H9 (cell line): ENCODE results near the gene MAP4K3. TPM values are rescaled to one million over a fixed set of nuclear protein-coding genes. Genes with fewer than 3 reads are reported as not detected.

ENCODE experiments used
- DNase-seq: peaks from one replicate; pipeline ENCODE4 v3.0.0-alpha.2; 2017
- H2AFZ ChIP-seq: one replicate; pipeline ENCODE4 v1.6.1; 2013; ENCODE audit warnings: mild to moderate bottlenecking, low read length, control low read depth, moderate library complexity
- H2AK5ac ChIP-seq: 2 replicates; pipeline ENCODE4 v1.6.1; 2013; ENCODE audit warnings: low read length, control low read depth, mixed read lengths; ENCODE audit not compliant: insufficient read length
- H2BK120ac ChIP-seq: one replicate; pipeline ENCODE4 v1.6.1; 2013; ENCODE audit warnings: low read depth, mild to moderate bottlenecking, low read length, control low read depth, inconsistent platforms; ENCODE audit not compliant: poor library complexity, severe bottlenecking
- H2BK12ac ChIP-seq: 2 replicates; pipeline ENCODE4 v1.6.1; 2013; ENCODE audit warnings: low read length, control low read depth, mixed read lengths, low read depth; ENCODE audit not compliant: insufficient read length
- H2BK15ac ChIP-seq: 2 replicates; pipeline ENCODE4 v1.6.1; 2013; ENCODE audit warnings: low read depth, low read length, control low read depth
- H2BK20ac ChIP-seq: one replicate; pipeline ENCODE4 v1.6.1; 2013; ENCODE audit warnings: low read depth, mild to moderate bottlenecking, low read length, control low read depth, inconsistent platforms; ENCODE audit not compliant: poor library complexity, severe bottlenecking
- H2BK5ac ChIP-seq: 2 replicates; pipeline ENCODE4 v1.6.1; 2013; ENCODE audit warnings: low read length, control low read depth, mixed read lengths; ENCODE audit not compliant: insufficient read length
- H3K14ac ChIP-seq: 2 replicates; pipeline ENCODE4 v1.6.1; 2013; ENCODE audit warnings: low read length, control low read depth; ENCODE audit not compliant: insufficient read depth
- H3K18ac ChIP-seq: 2 replicates; pipeline ENCODE4 v1.6.1; 2013; ENCODE audit warnings: low read depth, mild to moderate bottlenecking, mixed read lengths, low read length, control low read depth; ENCODE audit not compliant: insufficient read length
- H3K23ac ChIP-seq: 2 replicates; pipeline ENCODE4 v1.6.1; 2013; ENCODE audit warnings: low read length, control low read depth, mixed read lengths, low read depth; ENCODE audit not compliant: insufficient read length
- H3K23me2 ChIP-seq: 2 replicates; pipeline ENCODE4 v1.6.1; 2013; ENCODE audit warnings: low read depth, mild to moderate bottlenecking, mixed read lengths, low read length, control low read depth; ENCODE audit not compliant: insufficient read length, poor library complexity, severe bottlenecking
- H3K27ac ChIP-seq: 2 replicates; pipeline ENCODE4 v1.5.1; 2013; ENCODE audit warnings: low read length, control low read depth, mixed read lengths, low read depth; ENCODE audit not compliant: insufficient read length
- H3K27me3 ChIP-seq: 2 replicates; pipeline ENCODE4 v1.6.1; 2013; ENCODE audit warnings: low read length, control low read depth, inconsistent platforms; ENCODE audit not compliant: insufficient read depth
- H3K4ac ChIP-seq: 2 replicates; pipeline ENCODE4 v1.6.1; 2013; ENCODE audit warnings: low read depth, mild to moderate bottlenecking, control low read depth, inconsistent platforms, low read length, moderate library complexity
- H3K4me1 ChIP-seq: 2 replicates; pipeline ENCODE4 v1.6.1; 2013; ENCODE audit warnings: low read length, control low read depth, inconsistent platforms; ENCODE audit not compliant: insufficient read depth
- H3K4me2 ChIP-seq: 2 replicates; pipeline ENCODE4 v1.6.1; 2013; ENCODE audit warnings: low read length, control low read depth, mixed read lengths; ENCODE audit not compliant: insufficient read length, insufficient read depth
- H3K56ac ChIP-seq: 2 replicates; pipeline ENCODE4 v1.6.1; 2013; ENCODE audit warnings: low read depth, mild to moderate bottlenecking, mixed read lengths, low read length, control low read depth; ENCODE audit not compliant: insufficient read length
- H3K79me1 ChIP-seq: 2 replicates; pipeline ENCODE4 v1.6.1; 2013; ENCODE audit warnings: low read depth, mild to moderate bottlenecking, moderate library complexity, low read length, control low read depth, inconsistent platforms; ENCODE audit not compliant: insufficient read depth, poor library complexity, severe bottlenecking
- H3K79me2 ChIP-seq: 2 replicates; pipeline ENCODE4 v1.6.1; 2013; ENCODE audit warnings: low read length, control low read depth, inconsistent platforms; ENCODE audit not compliant: insufficient read depth
- H3K9ac ChIP-seq: 2 replicates; pipeline ENCODE4 v1.6.1; 2013; ENCODE audit warnings: low read length, control low read depth, mixed read lengths; ENCODE audit not compliant: insufficient read length; ENCODE audit errors: extremely low read depth
- H3K9me3 ChIP-seq: one replicate; pipeline ENCODE4 v1.6.1; 2013; ENCODE audit warnings: low read depth, low read length, inconsistent platforms; ENCODE audit not compliant: control insufficient read depth
- H3T11ph ChIP-seq: one replicate; pipeline ENCODE4 v1.6.1; 2013; ENCODE audit warnings: mild to moderate bottlenecking, low read length, control low read depth, inconsistent platforms
- H4K20me1 ChIP-seq: one replicate; pipeline ENCODE4 v1.6.1; 2013; ENCODE audit not compliant: control insufficient read depth, insufficient read length, insufficient read depth
- H4K5ac ChIP-seq: 2 replicates; pipeline ENCODE4 v1.6.1; 2013; ENCODE audit warnings: low read depth, mild to moderate bottlenecking, mixed read lengths, low read length, control low read depth; ENCODE audit not compliant: insufficient read length
- H4K8ac ChIP-seq: replicated peaks from 2 replicates; pipeline ENCODE4 v1.6.1; 2013; ENCODE audit warnings: low read length, control low read depth, mixed read lengths, low read depth; ENCODE audit not compliant: insufficient read length
- H4K91ac ChIP-seq: 2 replicates; pipeline ENCODE4 v1.6.1; 2013; ENCODE audit warnings: low read depth, mild to moderate bottlenecking, moderate library complexity, mixed read lengths, low read length, control low read depth; ENCODE audit not compliant: insufficient read length
- H3K27ac Mint-ChIP-seq, 3 experiments: 2 replicates in 2 of 3; 3 replicates in 1 of 3; pipeline ENCODE4 v1.8.0; 2020 to 2021; ENCODE audit warnings: mixed read lengths in 3 of 3, mild to moderate bottlenecking in 1 of 3, moderate library complexity in 1 of 3
- H3K27me3 Mint-ChIP-seq: 2 replicates; pipeline ENCODE4 v1.8.0; 2021; ENCODE audit warnings: low read depth, mild to moderate bottlenecking, moderate library complexity, mixed read lengths
- H3K36me3 Mint-ChIP-seq, 3 experiments: 2 replicates in 2 of 3; 3 replicates in 1 of 3; pipeline ENCODE4 v1.8.0; 2020 to 2021; ENCODE audit warnings: low read depth in 3 of 3, mixed read lengths in 3 of 3; ENCODE audit not compliant: insufficient read depth in 1 of 3
- H3K4me1 Mint-ChIP-seq, 2 experiments: 2 replicates each; pipeline ENCODE4 v1.8.0; 2020; ENCODE audit warnings: mixed read lengths in 2 of 2
- H3K4me3 Mint-ChIP-seq, 2 experiments: 2 replicates in 1 of 2; 3 replicates in 1 of 2; pipeline ENCODE4 v1.8.0; 2020 to 2021; ENCODE audit warnings: mild to moderate bottlenecking in 2 of 2, mixed read lengths in 2 of 2, moderate library complexity in 1 of 2
- H3K9me3 Mint-ChIP-seq, 2 experiments: 2 replicates in 1 of 2; 3 replicates in 1 of 2; pipeline ENCODE4 v1.8.0; 2020; ENCODE audit warnings: mild to moderate bottlenecking in 2 of 2, mixed read lengths in 2 of 2, moderate library complexity in 1 of 2
- WGBS: extraction: QIAGEN DNeasy Blood & Tissue Kit; methylation state at CpG from one replicate; pipeline ENCODE4 v1.1.7; 2013; ENCODE audit warnings: missing lambda C conversion rate, low lambda C conversion rate, mixed read lengths; ENCODE audit not compliant: insufficient read length; ENCODE audit errors: extremely low coverage; 5-methylcytosine and 5-hydroxymethylcytosine counted together
- total RNA-seq: library from RNA; stranded (reverse); gene quantifications from 2 replicates; pipeline ENCODE4 v1.2.1, GENCODE V29; 2021
- TF ChIP-seq, protein P1 (sequence below): fragments of 200-600 bp; sonication (generic); conservative IDR thresholded peaks from 3 replicates; pipeline ENCODE4 v1.8.0; 2021; ENCODE audit warnings: antibody characterized with exemption, mild to moderate bottlenecking

The MAP4K3 gene
- total RNA-seq, 1 experiment from 2014 or later = 37.9 TPM

DNA sequence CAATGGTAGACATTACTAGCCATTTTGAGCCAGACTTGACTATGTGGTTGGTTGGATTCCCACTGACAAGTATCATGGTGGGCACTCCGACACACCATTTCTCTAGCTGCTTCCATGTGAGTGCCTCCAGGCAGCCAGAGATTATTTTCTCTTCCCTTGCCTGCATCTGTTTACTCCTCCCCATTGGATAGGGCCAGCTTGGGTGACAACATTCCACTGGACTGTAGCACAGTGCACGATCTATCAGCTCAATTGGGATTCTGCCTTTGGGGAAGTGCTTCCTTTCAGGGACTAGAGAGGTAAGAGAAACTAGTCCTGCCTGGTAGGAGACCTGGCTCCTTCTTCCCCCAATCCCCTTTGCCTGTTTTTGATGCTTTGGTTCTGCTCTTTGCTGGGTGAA lies 49.0 kb upstream of the MAP4K3 start:
- Histone ChIP-seq H2AK5ac (peak overlapping the region; percentile 70), H3K9ac (no peak overlapping the region), H3K4me1 (peaks cover 7% of the 10 kb centered on the region), H3K27ac (peak overlapping the region; percentile 41), H3K79me1 (no peaks in the 10 kb centered on the region), H4K5ac (no peak overlapping the region), H2BK20ac (no peak overlapping the region), H3K4me2 (no peak overlapping the region), H3K4ac (no peak overlapping the region), H3T11ph (no peak overlapping the region), H2BK12ac (peak overlapping the region; percentile 21), H3K23ac (no peak overlapping the region), H2BK15ac (no peak overlapping the region), H3K23me2 (no peaks in the 10 kb centered on the region), H2BK5ac (no peak overlapping the region), H3K18ac (no peak overlapping the region), H4K20me1 (no peaks in the 10 kb centered on the region), H4K8ac (no peak overlapping the region), H3K79me2 (no peaks in the 10 kb centered on the region; the same call in 1 of the 2 replicates), H3K56ac (peak overlapping the region; percentile 25), H3K9me3 (no peaks in the 10 kb centered on the region), H2BK120ac (no peak overlapping the region), H4K91ac (no peak overlapping the region), H2AFZ (no peak overlapping the region), H3K27me3 (no peaks in the 10 kb centered on the region), H3K14ac (no peak overlapping the region)
- H3K27ac Mint-ChIP-seq = peak overlapping the region; percentile 13 to 61 (median 54); a peak in 6 of 7 replicates
- TF ChIP-seq, protein P1, sequence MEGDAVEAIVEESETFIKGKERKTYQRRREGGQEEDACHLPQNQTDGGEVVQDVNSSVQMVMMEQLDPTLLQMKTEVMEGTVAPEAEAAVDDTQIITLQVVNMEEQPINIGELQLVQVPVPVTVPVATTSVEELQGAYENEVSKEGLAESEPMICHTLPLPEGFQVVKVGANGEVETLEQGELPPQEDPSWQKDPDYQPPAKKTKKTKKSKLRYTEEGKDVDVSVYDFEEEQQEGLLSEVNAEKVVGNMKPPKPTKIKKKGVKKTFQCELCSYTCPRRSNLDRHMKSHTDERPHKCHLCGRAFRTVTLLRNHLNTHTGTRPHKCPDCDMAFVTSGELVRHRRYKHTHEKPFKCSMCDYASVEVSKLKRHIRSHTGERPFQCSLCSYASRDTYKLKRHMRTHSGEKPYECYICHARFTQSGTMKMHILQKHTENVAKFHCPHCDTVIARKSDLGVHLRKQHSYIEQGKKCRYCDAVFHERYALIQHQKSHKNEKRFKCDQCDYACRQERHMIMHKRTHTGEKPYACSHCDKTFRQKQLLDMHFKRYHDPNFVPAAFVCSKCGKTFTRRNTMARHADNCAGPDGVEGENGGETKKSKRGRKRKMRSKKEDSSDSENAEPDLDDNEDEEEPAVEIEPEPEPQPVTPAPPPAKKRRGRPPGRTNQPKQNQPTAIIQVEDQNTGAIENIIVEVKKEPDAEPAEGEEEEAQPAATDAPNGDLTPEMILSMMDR = no peak
- H3K36me3 Mint-ChIP-seq = peaks cover 0 to 4% (median 2%) of the 10 kb centered on the region in 3 experiments; a peak in 5 of 7 replicates
- no peak for DNase-seq
- no peaks in the 10 kb centered on the region for H3K9me3 Mint-ChIP-seq
- no CpG with 5 or more reads among the region's 2 CpGs for WGBS
- no peak overlapping the region for H3K4me3 Mint-ChIP-seq
- H3K4me1 Mint-ChIP-seq = peaks cover 43 to 50% of the 10 kb centered on the region in 2 experiments
- no peaks in the 10 kb centered on the region for H3K27me3 Mint-ChIP-seq
